Testis (tissue), 2 donors: ENCODE data around the gene UROS.

Experiments
- POLR2A ChIP-seq: fragments of 450-650 bp; IDR thresholded peaks from one replicate; pipeline ENCODE4 v1.6.1; 2017; ENCODE audit warnings: antibody characterized with exemption, mild to moderate bottlenecking, moderate library complexity
- TF ChIP-seq, protein P1 (sequence below), 3 experiments: fragments of 450-650 bp in 2 of 3; fragments of 200-600 bp in 1 of 3; sonication (generic) in 1 of 3; IDR thresholded peaks; one replicate each; pipeline ENCODE4 v1.5.1; 2016 to 2019; ENCODE audit warnings: antibody characterized with exemption in 3 of 3, mild to moderate bottlenecking in 2 of 3, moderate library complexity in 1 of 3

GRCh38 chr10:125843603-125844329 is 20.7 kb upstream of the UROS start:
- TF ChIP-seq, protein P1, sequence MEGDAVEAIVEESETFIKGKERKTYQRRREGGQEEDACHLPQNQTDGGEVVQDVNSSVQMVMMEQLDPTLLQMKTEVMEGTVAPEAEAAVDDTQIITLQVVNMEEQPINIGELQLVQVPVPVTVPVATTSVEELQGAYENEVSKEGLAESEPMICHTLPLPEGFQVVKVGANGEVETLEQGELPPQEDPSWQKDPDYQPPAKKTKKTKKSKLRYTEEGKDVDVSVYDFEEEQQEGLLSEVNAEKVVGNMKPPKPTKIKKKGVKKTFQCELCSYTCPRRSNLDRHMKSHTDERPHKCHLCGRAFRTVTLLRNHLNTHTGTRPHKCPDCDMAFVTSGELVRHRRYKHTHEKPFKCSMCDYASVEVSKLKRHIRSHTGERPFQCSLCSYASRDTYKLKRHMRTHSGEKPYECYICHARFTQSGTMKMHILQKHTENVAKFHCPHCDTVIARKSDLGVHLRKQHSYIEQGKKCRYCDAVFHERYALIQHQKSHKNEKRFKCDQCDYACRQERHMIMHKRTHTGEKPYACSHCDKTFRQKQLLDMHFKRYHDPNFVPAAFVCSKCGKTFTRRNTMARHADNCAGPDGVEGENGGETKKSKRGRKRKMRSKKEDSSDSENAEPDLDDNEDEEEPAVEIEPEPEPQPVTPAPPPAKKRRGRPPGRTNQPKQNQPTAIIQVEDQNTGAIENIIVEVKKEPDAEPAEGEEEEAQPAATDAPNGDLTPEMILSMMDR (IDR thresholded peaks at IDR 0.05): no peak
- no peak for TF ChIP-seq POLR2A
